22Rv1 (cell line): ENCODE data around the gene GNAL.
"Not testable (repeated sequence)": the region's sequence is repeated elsewhere in the genome, so short reads cannot be mapped to it uniquely, and the experiment has no call there.

ENCODE experiments used
- H3K27ac ChIP-seq: fragments of 450-650 bp; 2 replicates; pipeline ENCODE4 v1.5.1; 2017
- ZFX ChIP-seq: fragments of 450-650 bp; IDR thresholded peaks from 2 replicates; pipeline ENCODE4 v1.6.1; 2017; ENCODE audit warnings: antibody characterized with exemption, borderline replicate concordance
- TF ChIP-seq, protein P1 (sequence below): fragments of 450-650 bp; IDR thresholded peaks from 2 replicates; pipeline ENCODE4 v1.5.1; 2017; ENCODE audit warnings: mild to moderate bottlenecking

GNAL gene

GRCh38 chr18:11887328-11888128, 198.5 kb downstream of the GNAL start:
- TF ChIP-seq ZFX, result no peak
- TF ChIP-seq, protein P1, sequence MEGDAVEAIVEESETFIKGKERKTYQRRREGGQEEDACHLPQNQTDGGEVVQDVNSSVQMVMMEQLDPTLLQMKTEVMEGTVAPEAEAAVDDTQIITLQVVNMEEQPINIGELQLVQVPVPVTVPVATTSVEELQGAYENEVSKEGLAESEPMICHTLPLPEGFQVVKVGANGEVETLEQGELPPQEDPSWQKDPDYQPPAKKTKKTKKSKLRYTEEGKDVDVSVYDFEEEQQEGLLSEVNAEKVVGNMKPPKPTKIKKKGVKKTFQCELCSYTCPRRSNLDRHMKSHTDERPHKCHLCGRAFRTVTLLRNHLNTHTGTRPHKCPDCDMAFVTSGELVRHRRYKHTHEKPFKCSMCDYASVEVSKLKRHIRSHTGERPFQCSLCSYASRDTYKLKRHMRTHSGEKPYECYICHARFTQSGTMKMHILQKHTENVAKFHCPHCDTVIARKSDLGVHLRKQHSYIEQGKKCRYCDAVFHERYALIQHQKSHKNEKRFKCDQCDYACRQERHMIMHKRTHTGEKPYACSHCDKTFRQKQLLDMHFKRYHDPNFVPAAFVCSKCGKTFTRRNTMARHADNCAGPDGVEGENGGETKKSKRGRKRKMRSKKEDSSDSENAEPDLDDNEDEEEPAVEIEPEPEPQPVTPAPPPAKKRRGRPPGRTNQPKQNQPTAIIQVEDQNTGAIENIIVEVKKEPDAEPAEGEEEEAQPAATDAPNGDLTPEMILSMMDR, result no peak
- no peak overlapping the region for H3K27ac ChIP-seq

- no peak overlapping the region for H3K27ac ChIP-seq
- TF ChIP-seq, protein P1, result no peak
- no peak for TF ChIP-seq ZFX
Observed at GRCh38 chr18:11888726-11889125, 199.7 kb downstream of the GNAL start.

DNA sequence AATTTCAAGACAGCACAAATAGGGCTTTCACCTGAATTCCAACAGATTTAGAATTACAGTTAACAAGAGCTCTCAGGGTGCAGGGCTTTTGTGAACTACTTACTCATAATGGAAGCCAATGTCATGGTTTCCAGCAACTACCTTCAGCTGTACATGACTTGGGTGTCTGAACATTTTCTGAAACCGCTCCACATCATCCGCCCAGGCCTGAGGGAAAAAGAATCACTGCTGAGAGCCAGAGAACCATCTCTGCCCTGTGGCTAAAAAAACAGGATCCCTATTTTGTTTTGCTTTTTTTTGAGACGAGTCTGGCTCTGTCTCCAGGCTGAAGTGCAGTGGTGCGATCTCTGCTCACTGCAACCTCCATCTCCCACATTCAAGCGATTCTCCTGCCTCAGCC, 200.2 kb downstream of the GNAL start:
- no peak overlapping the region for H3K27ac ChIP-seq
- TF ChIP-seq, protein P1, result no peak
- no peak for TF ChIP-seq ZFX

DNA sequence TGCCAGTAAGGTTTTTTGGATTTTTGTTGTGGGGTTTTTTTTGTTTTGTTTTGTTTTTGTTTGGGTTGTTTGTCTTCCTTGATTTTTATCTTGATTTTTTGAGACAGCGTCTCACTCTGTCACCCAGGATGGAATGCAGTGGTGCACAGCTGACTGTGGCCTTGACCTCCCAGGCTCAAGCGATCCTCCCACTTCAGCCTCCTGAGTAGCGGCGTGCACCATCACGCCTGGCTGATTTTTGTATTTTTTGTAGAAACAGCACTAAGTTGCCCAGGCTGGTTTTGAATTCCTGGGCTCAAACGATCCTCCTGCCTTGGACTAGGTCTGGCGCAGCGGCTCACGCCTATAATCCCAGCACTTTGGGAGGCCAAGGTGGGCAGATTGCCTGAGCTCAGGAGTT, 202.7 kb downstream of the GNAL start:
- no peak overlapping the region for H3K27ac ChIP-seq
- TF ChIP-seq, protein P1, result no peak

GRCh38 chr18:11892438-11892837, 203.4 kb downstream of the GNAL start:
- not testable (repeated sequence) for H3K27ac ChIP-seq

DNA sequence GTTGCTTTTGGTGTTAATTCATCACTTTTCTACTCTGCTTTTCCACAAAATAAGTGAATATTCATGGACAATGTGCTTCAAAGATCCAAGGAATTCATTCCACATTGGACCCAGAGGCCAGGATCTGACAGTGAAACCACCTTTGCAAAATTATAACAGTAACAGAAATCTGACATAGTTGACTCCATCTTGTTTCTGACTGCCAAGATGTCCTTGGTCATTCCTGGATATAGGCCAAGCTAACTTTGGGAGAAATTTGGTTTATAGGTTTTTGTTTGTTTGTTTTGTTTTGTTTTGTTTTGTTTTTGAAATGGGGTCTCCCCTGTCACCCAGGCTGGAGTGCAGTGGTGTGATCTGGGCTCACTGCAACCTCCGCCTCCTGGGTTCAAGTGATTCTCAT, 208.7 kb downstream of the GNAL start:
- no peak for TF ChIP-seq ZFX
- TF ChIP-seq, protein P1, result no peak
- no peak overlapping the region for H3K27ac ChIP-seq

GRCh38 chr18:11899063-11899462, 210.0 kb downstream of the GNAL start:
- no peak overlapping the region for H3K27ac ChIP-seq
- TF ChIP-seq ZFX, result no peak
- TF ChIP-seq, protein P1, result no peak
